ENCODE results near the gene NUP210.

The NUP210 gene

DNA sequence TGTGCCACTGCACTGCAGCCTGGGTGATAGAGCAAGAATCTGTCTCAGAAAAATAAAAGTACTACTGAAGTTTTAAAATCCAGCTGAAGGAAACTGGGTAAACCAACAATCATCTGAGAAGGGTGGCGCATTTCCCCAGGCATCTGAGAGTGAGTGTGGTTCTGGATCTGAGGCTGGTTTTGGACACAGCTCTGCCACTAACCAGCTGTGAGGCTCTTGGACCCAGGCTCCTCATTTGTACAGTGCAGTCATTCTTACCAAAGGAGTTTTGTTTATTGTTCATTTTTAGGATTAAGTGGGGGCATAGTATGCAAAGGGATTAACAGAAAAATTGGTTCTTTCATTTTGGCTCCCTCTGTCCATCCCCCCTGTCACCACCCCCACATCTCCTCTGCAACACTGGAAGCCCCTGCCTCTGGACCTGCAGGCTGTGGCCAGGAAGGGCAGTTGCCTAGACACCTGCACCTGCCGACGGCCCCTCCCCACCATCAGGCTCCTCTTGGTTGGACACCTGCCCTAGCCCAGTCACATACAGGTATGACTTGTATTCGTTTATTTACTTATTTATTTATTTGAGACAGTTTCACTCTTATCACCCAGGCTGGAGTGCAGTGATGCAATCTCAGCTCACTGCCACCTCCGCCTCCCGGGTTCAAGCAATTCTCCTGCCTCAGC, 8.8 kb downstream of the NUP210 start:
- no peaks in the 10 kb centered on the region for H3K4me1 Mint-ChIP-seq

DNA sequence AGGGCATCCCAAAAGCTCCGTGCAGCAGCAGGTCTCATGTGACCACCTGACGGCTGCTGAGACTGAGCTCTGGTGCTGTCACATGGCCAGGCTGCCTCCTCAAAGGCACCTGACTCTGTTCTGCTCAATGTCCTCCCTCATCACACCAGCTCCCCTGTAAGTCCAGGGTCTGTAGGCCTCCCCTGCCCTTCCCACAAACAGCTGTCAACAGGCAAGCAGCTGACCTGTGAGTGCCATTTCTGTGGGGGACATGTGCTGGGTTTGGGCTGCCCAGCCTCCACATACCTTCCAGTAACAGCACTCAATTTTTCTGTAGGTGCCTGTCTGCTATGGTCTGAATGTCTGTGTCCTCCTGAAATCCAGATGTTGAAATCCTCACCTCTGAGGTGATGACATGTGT, 11.2 kb downstream of the NUP210 start:
- Mint-ChIP-seq H3K27me3 (ENCODE audit: low read depth) (no peaks in the 10 kb centered on the region), H3K4me1 (no peaks in the 10 kb centered on the region), H3K4me3 (no peak overlapping the region), H3K9me3 (peaks cover 11% of the 10 kb centered on the region), H3K27ac (no peak overlapping the region), H3K36me3 (ENCODE audit: low read depth) (no peaks in the 10 kb centered on the region)
- TF ChIP-seq, protein P1, sequence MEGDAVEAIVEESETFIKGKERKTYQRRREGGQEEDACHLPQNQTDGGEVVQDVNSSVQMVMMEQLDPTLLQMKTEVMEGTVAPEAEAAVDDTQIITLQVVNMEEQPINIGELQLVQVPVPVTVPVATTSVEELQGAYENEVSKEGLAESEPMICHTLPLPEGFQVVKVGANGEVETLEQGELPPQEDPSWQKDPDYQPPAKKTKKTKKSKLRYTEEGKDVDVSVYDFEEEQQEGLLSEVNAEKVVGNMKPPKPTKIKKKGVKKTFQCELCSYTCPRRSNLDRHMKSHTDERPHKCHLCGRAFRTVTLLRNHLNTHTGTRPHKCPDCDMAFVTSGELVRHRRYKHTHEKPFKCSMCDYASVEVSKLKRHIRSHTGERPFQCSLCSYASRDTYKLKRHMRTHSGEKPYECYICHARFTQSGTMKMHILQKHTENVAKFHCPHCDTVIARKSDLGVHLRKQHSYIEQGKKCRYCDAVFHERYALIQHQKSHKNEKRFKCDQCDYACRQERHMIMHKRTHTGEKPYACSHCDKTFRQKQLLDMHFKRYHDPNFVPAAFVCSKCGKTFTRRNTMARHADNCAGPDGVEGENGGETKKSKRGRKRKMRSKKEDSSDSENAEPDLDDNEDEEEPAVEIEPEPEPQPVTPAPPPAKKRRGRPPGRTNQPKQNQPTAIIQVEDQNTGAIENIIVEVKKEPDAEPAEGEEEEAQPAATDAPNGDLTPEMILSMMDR (IDR thresholded peaks at IDR 0.05; ENCODE audit: unreplicated experiment in 3 of 3) = no peak

More for the DNA sequence above, 8.8 kb downstream of the NUP210 start:
- no peaks in the 10 kb centered on the region for H3K36me3 Mint-ChIP-seq (ENCODE audit: low read depth)
- peaks cover 5% of the 10 kb centered on the region for H3K27me3 Mint-ChIP-seq (ENCODE audit: low read depth)
- H3K4me3 Mint-ChIP-seq = no peak overlapping the region
- H3K27ac Mint-ChIP-seq = no peak overlapping the region
- TF ChIP-seq, protein P1 (IDR thresholded peaks at IDR 0.05; ENCODE audit: unreplicated experiment in 3 of 3) = no peak
- peaks cover 11% of the 10 kb centered on the region for H3K9me3 Mint-ChIP-seq

- TF ChIP-seq, protein P1 (IDR thresholded peaks at IDR 0.05; ENCODE audit: unreplicated experiment in 3 of 3) = no peak
- Mint-ChIP-seq H3K27me3 (ENCODE audit: low read depth) (no peaks in the 10 kb centered on the region), H3K27ac (no peak overlapping the region), H3K4me3 (no peak overlapping the region), H3K4me1 (no peaks in the 10 kb centered on the region), H3K36me3 (ENCODE audit: low read depth) (no peaks in the 10 kb centered on the region), H3K9me3 (peaks cover 11% of the 10 kb centered on the region)
Observed at GRCh38 chr3:13407926-13408325, 12.2 kb downstream of the NUP210 start.

DNA sequence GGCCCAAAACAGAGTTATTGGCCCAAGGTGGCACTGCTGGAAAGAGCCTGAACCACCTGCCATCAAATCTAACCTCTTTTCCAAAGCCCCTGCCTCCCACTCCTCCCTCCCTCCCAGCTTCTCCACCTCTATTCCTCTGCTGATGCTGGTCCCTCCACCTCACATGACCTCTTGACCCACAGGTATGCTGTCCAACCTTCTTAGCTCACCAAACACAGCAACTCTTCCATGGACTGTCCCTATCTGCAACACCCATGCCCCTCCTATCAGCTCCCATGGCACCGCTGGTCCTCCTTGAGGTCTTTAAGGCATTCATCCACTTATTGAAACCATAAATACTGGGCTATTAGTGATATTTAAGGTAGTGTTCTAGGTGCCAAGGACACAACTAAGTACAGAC, 12.6 kb downstream of the NUP210 start:
- no peaks in the 10 kb centered on the region for H3K4me1 Mint-ChIP-seq
- no peak overlapping the region for H3K4me3 Mint-ChIP-seq
- TF ChIP-seq, protein P1 (IDR thresholded peaks at IDR 0.05; ENCODE audit: unreplicated experiment in 3 of 3) = no peak
- no peak overlapping the region for H3K27ac Mint-ChIP-seq
- H3K9me3 Mint-ChIP-seq = peaks cover 11% of the 10 kb centered on the region
- H3K36me3 Mint-ChIP-seq (ENCODE audit: low read depth) = no peaks in the 10 kb centered on the region
- H3K27me3 Mint-ChIP-seq (ENCODE audit: low read depth) = no peaks in the 10 kb centered on the region

- Mint-ChIP-seq H3K27ac (no peak overlapping the region), H3K36me3 (ENCODE audit: low read depth) (no peaks in the 10 kb centered on the region)
- TF ChIP-seq, protein P1 (IDR thresholded peaks at IDR 0.05; ENCODE audit: unreplicated experiment in 3 of 3) = no peak
Observed at GRCh38 chr3:13406190-13406589, 13.9 kb downstream of the NUP210 start.

DNA sequence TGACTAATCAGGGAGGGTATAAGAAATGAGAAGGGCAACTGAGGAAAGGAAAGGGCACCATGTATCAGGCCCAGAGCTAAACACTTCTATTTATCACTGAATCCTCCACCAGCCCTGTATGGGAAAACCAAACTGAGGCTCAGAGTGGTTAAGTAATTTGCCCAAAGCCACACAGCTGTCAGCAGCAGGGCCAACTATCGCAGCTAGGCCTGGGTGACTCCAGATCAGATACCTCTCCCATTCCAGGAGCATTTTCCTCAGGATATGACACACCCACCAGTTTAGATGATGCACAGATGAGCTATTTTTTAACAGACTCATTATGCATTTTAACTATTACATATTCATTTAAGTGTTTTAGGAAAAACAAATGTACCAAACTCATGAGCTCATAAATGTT, 14.5 kb downstream of the NUP210 start:
- Mint-ChIP-seq H3K4me1 (no peaks in the 10 kb centered on the region), H3K27ac (no peak overlapping the region), H3K27me3 (ENCODE audit: low read depth) (no peaks in the 10 kb centered on the region), H3K9me3 (peaks cover 11% of the 10 kb centered on the region), H3K4me3 (no peak overlapping the region), H3K36me3 (ENCODE audit: low read depth) (no peaks in the 10 kb centered on the region)
- TF ChIP-seq, protein P1 (IDR thresholded peaks at IDR 0.05; ENCODE audit: unreplicated experiment in 3 of 3) = no peak

More at GRCh38 chr3:13406190-13406589, 13.9 kb downstream of the NUP210 start:
- H3K4me3 Mint-ChIP-seq = no peak overlapping the region
- no peaks in the 10 kb centered on the region for H3K4me1 Mint-ChIP-seq
- H3K27me3 Mint-ChIP-seq (ENCODE audit: low read depth) = no peaks in the 10 kb centered on the region
- peaks cover 11% of the 10 kb centered on the region for H3K9me3 Mint-ChIP-seq
